Measurements from ENCODE around the gene GALC.

Gene GALC

DNA sequence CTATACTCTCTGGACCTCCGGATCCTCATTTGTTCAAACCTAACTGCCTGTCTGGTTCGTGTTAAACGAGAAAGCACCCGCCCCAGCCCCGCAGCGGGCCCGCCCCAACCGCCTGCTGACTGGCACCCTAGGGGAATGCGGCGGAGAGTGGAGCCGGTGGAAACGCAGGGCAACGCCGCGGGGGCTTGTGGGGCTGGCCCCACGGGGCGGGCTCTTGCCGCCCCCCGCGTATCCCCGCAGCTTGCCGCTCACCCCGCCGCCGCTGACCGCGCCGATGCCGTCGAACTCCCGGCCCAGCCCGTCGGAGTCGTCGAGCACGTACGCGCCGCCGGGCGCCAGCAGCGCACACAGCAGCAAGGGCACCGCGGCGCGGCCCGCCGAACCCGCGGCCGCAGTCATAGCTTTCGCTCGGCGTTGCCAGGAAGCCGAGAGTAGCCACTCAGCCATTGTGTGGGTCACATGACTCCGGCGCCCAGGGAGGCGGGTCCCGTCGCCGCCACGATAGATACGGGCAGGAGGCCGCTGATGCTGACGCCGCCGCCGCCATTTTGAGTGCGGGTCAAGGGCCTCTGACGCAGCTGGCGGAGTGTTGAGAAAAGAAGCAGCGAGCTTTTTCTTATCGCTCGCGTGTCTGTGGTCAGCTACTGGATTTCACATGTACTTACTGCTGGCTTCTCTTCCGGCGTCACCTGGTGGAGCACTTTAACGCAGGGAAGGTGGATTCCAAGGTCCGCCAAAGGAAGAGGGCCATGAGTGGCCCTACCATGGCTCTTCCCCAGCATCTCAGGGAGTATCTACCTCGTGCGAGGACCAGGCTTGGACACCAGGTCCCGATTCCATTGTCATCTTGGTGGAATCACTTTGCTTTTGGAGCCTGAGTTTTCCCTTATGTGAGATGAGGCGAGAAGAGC lies at the start of gene GALC:
Gene GALC, minus strand, starts transcription at position 465 of the 911 bp plus-strand sequence. Its CDS starts 18 bp downstream, at position 447.
- POLR2A ChIA-PET: interaction anchor here (0.7 kb wide), 2 partner anchors 11 to 22 kb away, joined by 3 read pairs; no protein-coding TSS in a partner anchor

DNA sequence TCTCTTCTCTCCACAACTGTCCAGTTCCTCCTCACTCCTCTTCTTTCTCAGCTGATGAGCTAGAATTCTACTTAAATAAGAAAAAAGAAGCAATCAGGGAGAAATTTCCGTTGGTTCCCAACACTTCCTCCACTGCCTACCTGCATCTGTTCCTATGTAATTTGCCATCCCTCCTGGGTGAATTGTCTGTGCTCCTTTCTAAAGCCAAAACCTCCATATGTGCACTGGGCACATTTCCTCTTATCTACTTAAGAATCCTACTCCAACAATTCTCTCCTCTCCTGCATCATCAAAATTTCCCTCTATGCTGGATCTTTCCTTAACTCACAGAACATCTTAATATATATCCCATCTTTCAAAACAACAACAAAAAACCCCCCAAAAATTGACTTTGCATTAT lies 47.2 kb upstream of the GALC start:
- POLR2A ChIA-PET: no interaction called here
- CTCF ChIA-PET: interaction anchor here (1.4 to 2.4 kb wide), 4 partner anchors 9 to 150 kb away, joined by 3 to 10 read pairs (median 6); no protein-coding TSS in a partner anchor
- TF ChIP-seq, protein P1, sequence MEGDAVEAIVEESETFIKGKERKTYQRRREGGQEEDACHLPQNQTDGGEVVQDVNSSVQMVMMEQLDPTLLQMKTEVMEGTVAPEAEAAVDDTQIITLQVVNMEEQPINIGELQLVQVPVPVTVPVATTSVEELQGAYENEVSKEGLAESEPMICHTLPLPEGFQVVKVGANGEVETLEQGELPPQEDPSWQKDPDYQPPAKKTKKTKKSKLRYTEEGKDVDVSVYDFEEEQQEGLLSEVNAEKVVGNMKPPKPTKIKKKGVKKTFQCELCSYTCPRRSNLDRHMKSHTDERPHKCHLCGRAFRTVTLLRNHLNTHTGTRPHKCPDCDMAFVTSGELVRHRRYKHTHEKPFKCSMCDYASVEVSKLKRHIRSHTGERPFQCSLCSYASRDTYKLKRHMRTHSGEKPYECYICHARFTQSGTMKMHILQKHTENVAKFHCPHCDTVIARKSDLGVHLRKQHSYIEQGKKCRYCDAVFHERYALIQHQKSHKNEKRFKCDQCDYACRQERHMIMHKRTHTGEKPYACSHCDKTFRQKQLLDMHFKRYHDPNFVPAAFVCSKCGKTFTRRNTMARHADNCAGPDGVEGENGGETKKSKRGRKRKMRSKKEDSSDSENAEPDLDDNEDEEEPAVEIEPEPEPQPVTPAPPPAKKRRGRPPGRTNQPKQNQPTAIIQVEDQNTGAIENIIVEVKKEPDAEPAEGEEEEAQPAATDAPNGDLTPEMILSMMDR (IDR thresholded peaks at IDR 0.05; ENCODE audit: control extremely low read depth, extremely low read depth, low read depth, missing control alignments): no peak
- DNase-seq (ENCODE audit: extremely low spot score): no peak

More for the DNA sequence above, at the start of gene GALC:
- CTCF ChIA-PET: interaction anchor here (0.8 to 1.9 kb wide), 6 partner anchors 9 to 27 kb away, joined by 3 to 5 read pairs (median 4); partner anchors contain the start of gene GPR65
- peak; percentile 90 for DNase-seq (ENCODE audit: extremely low spot score)
- TF ChIP-seq, protein P1 (IDR thresholded peaks at IDR 0.05; ENCODE audit: control extremely low read depth, extremely low read depth, low read depth, missing control alignments): no peak

DNA sequence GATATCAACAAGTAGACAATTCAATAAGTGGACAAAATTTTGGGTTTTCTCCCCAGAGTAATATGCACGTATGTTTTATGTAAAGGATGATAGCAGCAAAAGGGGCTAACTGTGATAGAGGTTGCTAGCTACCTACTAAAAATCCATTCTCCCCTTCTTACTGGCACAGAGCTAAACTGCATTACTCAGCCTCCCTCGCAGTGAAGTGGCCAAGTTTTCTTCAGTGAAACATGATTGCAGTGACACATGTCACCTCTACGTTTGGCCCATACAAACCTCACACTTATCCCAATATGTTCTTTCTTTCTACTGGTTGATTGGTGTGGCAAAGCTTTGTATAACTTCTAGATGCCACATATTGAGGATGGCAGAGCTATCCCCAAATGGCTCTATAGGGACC lies 46.2 kb upstream of the GALC start:
- ChIA-PET CTCF (interaction anchor here (1.4 to 2.4 kb wide), 3 partner anchors 8 to 151 kb away, joined by 5 to 10 read pairs (median 6); no protein-coding TSS in a partner anchor), POLR2A (no interaction called here)
- TF ChIP-seq, protein P1 (IDR thresholded peaks at IDR 0.05; ENCODE audit: control extremely low read depth, extremely low read depth, low read depth, missing control alignments): no peak
- DNase-seq (ENCODE audit: extremely low spot score): no peak

GRCh38 chr14:88037325-88037724 lies 44.3 kb upstream of the GALC start:
- POLR2A ChIA-PET: no interaction called here
- DNase-seq (ENCODE audit: extremely low spot score): no peak
- CTCF ChIA-PET: interaction anchor here (1.0 kb wide), 1 partner anchor 9 kb away, joined by 3 read pairs; no protein-coding TSS in a partner anchor
- TF ChIP-seq, protein P1 (IDR thresholded peaks at IDR 0.05; ENCODE audit: control extremely low read depth, extremely low read depth, low read depth, missing control alignments): no peak

- ChIA-PET CTCF (interaction anchor here (1.1 to 2.2 kb wide), 2 partner anchors 8 to 22 kb away, joined by 4 to 9 read pairs; no protein-coding TSS in a partner anchor), POLR2A (no interaction called here)
- DNase-seq (ENCODE audit: extremely low spot score): no peak
Measured at GRCh38 chr14:88036422-88036821, 43.4 kb upstream of the GALC start.

GRCh38 chr14:88034076-88034475 lies 41.1 kb upstream of the GALC start:
- POLR2A ChIA-PET: no interaction called here
- CTCF ChIA-PET: interaction anchor here (1.2 to 2.2 kb wide), 3 partner anchors 13 to 30 kb away, joined by 3 to 9 read pairs (median 3); no protein-coding TSS in a partner anchor
- DNase-seq (ENCODE audit: extremely low spot score): no peak
- TF ChIP-seq, protein P1 (IDR thresholded peaks at IDR 0.05; ENCODE audit: control extremely low read depth, extremely low read depth, low read depth, missing control alignments): no peak

More at GRCh38 chr14:88036422-88036821, 43.4 kb upstream of the GALC start:
- TF ChIP-seq, protein P1 (IDR thresholded peaks at IDR 0.05; ENCODE audit: control extremely low read depth, extremely low read depth, low read depth, missing control alignments): no peak

All from GM10248 (cell line).